ENCODE data around the gene CLECL1.

- TF ChIP-seq RNF2 (IDR thresholded peaks at IDR 0.05; ENCODE audit: borderline replicate concordance, low read depth, low read length, missing control alignments, poor library complexity, severe bottlenecking): no peak
- no peak for TF ChIP-seq EZH2 (IDR thresholded peaks at IDR 0.05; ENCODE audit: low read depth, low read length, severe bottlenecking)
Measured at GRCh38 chr12:9736936-9737705, 4.2 kb upstream of the CLECL1 start.
